Measurements from ENCODE around the gene SNRNP40.

GRCh38 chr1:31234870-31235269 lies 61.7 kb downstream of the SNRNP40 start:
- TF ChIP-seq POLR2A (IDR thresholded peaks at IDR 0.05; ENCODE audit: low read depth, low read length) = no peak
- TF ChIP-seq POLR2AphosphoS5 (IDR thresholded peaks at IDR 0.05; ENCODE audit: low read depth, low read length) = no peak

Data from GM12892 (cell line).